GM21723 (cell line): ENCODE measurements around the gene PHC1.
"Not testable (repeated sequence)": the region's sequence is repeated elsewhere in the genome, so short reads cannot be mapped to it uniquely, and the experiment has no call there.

Source experiments
- ATAC-seq: cut with Tn5 transposase; IDR thresholded peaks from one replicate; pipeline ENCODE4 v1.9.1; 2021; ENCODE audit warnings: mild to moderate bottlenecking, moderate library complexity; ENCODE audit not compliant: unreplicated experiment

Gene PHC1

DNA sequence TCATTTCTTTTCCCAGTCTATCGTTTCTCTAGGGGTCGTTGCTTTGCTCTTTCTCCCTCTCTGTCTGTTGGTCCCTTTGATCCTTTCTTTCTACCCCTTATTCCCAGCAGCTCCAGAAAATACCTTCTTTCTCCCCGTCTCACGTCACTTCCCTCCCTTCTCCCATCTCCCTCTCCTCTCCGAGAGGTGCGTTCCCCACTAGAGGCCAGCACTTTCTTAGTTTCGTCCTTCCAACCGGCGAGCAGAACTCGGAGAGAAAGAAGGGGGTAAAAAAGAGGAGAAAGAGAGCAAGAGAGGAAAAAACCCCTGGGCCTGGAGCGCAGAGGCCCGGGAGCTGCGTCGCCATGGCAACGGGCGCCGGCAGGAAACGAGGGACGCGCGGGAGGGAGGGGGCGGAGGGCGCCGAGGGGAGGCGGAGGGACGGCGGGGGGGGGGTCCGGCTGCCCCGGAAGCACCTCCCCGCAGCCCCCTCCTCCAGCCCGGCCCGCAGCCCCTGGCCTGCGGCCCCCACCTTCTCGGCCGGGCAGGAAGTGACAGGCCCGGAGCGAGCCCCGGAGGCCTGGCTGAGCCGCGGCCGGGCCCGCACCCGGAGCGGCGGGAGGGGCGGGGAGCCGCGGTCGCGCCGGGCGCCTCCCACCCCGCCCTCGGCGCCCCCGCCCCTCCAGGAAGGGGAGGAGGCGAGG, at the start of gene PHC1:
TSS of gene PHC1 (plus strand) at position 477 of the 683 bp plus-strand sequence. CDS start 3,169 bp downstream, outside the sequence.
- ATAC-seq = peak; percentile 64

DNA sequence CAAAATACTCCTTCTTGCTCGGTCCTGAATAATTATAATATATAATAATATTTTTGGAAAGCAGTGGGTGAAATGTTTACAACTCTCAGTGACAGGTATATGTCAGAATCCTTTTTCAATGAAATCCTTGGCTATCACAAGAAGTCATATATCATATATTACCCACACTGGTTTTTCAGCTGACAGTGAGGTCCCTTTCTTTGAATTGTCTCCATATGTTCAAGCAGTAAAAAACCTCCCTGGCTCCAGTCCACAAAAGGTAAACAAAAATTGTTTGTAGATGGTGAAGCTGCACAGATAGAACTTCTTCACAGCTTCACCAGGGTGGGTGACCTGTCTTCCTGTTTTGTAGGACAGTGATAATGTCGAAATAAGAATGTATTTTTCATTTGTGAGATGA, 47.9 kb upstream of the PHC1 start:
- no peak for ATAC-seq

DNA sequence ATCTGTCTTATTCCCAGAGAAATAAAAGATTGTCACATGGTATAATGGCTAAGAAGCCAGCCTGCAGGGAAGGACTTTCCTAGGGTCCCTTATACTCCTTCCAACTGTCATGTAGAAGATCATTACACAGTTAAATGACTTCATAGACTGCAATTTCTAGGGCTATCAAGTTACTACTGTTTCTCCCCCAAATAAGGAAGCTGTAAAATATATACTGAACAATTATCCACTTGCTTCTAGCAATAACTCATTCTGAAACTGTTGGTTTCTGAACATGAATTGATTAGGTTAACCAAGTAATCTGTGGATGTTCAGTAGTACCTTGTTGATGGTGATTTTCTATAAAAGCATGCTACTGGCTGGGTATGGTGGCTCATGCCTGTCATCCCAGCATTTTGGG, 47.3 kb upstream of the PHC1 start:
- no peak for ATAC-seq

DNA sequence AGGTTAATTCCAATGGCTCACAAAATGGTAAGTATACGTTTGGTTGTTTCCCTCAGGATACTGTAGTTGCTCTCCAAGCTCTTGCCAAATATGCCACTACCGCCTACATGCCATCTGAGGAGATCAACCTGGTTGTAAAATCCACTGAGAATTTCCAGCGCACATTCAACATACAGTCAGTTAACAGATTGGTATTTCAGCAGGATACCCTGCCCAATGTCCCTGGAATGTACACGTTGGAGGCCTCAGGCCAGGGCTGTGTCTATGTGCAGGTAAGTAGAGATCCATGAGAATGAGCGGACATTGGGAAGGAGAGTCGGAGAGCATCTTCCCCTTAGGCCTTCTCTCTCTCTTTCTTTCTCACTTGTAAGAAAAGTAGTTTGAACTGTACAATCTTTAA, 46.5 kb upstream of the PHC1 start:
- no peak for ATAC-seq

DNA sequence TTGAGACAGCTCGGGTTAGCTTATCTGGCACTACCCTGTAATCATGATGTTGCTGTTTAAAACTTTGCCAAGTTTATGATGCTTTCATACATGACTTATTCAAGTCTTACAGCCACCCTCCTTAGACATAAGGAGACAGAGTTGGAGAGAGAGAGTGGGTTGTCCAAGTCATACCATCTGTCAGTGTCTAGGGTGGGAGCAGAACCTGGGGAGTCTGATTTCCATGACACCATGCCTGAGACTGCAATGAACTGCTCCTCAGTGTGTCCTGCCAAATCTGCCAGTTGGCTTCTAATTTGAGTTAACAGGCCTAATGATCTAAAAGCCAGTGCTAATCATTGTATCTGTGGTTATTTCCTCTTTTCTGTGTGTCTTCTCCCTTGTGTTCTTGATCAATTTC, 43.7 kb upstream of the PHC1 start:
- ATAC-seq = no peak

DNA sequence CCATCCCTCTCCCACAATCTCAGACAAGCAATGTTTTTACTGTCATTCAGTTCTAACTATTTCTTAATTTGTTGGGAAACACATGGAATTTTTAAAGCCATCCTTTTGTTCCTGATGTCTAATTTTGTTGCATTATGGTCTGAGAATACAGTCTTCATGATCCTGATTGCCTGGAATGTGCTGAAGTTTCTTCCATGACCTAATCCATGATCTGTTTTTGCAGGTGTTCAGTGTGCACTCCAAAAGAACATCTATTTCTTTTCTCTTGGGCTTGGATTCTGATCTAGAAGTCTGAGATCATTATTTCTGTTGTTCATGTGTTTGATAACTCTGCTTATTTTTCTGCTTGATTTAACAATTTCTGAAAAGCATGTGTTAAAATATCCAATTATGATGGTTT, 43.2 kb upstream of the PHC1 start:
- no peak for ATAC-seq

DNA sequence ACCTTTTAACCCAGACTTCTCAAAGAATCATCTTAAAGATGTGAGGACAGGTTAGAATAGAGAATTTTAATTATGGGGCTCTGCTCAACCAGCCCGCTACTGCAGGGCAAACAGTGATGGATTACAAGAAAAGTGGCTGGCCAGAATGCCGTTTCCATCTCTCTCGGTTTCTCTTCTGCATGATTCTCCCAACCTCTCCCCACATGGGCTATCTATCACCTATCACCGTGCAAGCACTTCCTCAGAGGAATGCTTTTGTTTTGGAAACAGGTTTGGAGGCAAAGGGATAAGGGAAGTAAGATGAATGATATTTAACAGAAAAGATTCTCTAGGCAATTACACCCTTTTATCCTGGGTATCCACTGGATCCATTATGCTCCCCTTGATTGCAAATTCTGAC, 37.4 kb upstream of the PHC1 start:
- no peak for ATAC-seq

DNA sequence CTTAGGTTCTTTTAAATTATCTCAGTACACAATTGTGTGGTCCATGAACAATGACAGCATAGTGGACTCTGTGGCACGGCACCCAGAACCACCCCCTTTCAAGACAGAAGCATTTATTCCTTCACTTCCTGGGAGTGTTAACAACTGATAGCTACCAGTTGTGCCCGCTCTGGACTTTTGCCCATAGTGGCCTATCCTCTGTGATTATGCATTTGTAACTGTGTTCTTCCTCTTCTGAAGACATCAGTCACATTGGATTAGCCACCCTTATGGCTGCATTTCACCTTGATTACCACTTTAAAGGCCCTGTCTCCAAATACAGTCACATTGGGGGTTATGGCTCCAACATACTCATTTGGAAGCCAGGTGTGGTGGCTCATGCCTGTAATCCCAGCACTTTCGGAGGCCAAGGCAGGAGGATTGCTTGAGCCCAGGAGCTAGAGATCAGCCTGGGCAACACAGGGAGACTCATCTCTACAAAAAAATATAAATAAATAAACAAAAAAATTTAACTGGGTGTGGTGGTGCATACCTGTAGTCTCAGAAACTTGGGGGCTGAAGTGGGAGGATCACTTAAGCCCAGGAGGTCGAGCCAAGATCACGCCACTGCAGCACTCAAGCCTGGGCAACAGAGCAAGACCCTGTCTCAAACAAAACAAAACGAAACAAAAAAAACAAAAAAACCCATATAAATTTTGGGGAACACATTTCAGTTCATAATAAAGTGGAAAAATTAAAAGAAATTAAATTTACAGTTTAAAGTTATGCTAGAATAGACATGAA, 27.6 kb upstream of the PHC1 start:
- no peak for ATAC-seq

DNA sequence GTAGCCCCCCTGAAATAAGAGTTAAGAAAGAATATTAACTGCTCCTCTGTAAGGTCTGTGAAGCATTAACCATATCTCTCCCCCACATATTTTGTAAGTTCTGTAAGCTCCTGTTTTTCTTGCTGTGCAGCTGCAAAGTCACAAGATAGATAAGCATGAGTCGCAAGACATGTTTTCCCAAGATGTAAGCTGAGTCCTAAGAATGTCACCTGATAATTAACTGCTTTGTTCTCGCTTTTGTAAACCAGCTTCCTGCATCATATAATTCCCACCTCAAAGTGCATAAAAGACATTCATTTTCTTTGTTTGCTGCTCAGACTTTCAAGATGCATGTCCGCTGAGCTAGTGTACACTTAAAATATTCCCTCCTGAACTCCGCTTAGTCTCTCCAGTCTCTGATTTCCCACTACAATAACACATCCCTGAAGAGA, 27.0 kb upstream of the PHC1 start:
- no peak for ATAC-seq

DNA sequence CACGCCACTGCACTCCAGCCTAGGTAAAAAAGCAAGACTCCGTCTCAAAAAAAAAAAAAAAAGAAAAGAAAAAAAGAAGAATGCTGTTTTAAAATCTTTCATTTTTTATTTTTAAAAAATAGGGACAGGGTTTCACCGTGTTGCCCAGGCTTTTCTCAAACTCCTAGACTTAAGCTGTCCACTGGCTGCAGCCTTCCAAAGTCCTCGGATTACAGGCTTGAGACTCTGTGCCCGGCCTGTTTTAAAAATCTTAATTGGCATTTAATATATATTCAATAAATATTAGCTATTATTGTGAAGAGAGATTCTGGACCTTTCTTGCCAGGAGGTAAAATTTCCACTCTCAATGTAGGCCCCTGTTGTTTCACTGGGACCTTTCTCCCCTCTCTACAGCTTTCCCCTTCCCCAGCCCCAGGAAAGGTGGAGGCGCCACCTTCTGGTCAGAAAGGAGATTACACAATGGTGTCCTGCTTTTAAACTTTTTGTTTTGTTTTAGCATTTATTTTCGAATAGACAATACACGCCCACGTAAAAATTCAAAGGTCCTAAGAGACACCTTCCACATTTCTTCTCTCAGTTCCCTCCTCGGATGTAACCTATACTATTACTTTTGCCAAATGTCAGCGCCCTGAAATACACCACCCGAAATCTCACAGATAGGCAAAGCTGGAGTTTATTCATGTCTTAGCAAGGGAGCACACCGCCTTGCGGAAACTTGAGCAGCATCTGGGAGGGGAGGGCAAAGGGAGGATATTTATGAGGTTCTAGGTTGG, 23.8 kb upstream of the PHC1 start:
- no peak for ATAC-seq

DNA sequence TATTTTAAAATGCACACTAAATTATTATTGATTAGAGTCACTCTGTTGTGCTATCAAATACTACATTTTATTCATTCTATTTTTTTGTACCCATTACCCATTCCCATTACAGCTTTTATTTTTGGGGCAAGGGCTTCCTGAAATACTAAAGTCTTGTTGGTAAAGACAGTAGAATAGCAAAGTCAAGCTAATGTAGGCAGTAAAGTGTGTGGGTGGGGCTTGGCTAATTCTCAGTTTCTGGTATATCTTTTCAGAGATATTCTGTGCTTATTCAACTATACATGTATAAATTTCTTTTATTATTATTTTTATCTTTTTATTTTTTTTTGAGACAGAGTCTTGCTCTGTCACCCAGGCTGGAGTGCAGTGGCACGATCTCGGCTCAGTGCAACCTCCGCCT, 22.3 kb upstream of the PHC1 start:
- ATAC-seq = no peak

DNA sequence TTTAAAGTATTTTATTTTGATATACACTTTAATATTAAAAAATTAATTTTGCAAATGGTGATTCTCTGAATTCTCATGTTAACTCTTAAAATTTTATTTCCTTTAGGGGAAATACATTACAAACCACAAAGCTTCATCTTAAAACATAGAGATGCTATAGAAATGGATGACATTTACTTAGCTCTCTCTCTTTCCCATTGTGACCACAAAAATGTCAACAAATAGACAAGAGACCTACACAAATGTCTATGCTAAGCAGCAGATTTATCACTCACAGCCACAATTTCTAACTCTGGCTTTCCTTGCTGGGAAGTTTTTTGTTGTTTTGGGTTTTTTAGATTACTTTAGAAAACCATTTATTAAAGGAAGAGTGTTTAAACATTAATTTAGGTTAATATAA, 19.9 kb upstream of the PHC1 start:
- no peak for ATAC-seq

DNA sequence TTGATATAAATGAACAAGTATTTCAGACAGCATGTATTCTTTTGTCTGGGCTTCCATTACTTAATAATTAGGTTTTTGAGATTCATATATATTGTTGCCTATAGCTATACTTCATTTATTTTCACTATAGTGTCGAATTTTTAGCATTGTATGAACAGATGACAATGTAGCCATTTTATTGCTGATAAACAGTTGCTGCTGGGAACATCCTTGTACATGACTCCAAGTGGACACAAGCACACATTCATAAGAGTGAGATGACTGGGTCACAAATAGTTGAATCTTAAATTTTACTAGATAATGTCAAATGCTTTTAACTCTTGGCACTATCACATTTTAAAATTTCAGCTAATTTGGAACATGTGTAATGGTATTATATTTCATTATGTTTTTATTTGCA, 19.3 kb upstream of the PHC1 start:
- ATAC-seq = no peak

DNA sequence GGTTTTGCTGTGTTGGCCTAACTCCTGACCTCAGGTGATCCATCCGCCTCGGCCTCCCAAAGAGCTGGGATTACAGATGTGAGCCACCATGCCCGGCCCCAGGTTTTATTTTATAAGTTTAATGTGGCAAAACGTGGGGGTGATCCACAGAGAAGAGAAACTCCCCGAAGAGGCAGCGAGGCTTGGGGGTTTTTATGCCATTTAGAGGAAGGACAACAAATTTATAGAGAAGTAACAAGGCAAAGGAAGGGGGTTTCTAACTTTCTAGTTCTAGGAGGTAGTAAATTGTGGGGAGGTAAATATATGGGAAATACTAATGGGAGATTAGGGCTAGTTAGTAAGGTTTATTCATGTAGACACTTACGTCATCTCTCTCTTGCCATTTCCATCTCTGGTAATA, 17.2 kb upstream of the PHC1 start:
- no peak for ATAC-seq

DNA sequence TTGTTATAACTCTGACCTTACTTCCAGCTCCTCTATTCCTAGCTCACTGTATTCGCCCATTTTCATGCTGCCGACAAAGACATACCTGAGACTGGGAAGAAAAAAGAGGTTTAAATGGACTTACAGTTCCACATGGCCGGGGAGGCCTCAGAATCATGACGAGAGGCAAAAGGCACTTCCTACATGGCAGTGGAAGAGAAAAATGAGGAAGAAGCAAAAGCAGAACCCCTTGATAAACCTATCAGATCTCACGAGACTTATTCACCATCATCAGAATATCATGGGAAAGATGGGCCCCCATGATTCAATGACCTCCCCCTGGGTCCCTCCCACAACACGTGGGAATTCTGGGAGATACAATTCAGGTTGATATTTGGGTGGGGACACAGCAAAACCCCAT, 14.5 kb upstream of the PHC1 start:
- no peak for ATAC-seq

DNA sequence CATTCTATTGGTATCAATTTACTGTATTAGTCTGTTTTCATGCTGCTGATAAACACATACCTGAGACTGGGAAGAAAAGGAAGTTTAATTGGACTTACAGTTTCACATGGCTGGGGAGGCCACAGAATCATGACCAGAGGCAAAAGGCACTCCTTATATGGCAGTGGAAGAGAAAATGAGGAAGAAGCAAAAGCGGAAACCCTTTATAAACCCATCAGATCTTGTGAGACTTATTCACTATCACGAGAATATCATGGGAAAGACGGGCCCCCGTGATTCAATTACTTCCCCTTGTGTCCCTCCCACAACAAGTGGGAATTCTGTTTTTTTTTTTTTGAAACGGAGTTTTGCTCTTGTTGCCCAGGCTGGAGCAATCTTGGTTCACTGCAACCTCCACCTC, 11.6 kb upstream of the PHC1 start:
- not testable (repeated sequence) for ATAC-seq

DNA sequence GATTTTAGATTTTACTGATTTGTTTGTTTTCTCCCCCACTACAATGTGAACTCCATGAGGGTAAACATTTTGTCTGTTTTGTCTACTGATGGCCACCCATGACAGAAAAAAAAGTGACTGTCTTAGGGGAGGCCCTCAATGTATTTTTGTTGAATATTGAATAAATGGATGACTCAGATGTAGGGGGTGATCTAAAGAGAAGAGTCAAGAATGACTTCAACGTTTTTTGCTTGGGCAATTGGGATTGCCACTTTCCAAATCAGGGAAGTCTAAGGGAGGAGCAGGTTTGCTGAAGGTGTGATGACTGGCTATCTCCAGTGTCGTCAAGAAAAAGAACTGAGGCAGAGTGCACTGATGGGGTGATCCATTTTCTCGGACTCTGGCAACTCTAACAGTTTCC, 10.7 kb upstream of the PHC1 start:
- ATAC-seq = no peak

DNA sequence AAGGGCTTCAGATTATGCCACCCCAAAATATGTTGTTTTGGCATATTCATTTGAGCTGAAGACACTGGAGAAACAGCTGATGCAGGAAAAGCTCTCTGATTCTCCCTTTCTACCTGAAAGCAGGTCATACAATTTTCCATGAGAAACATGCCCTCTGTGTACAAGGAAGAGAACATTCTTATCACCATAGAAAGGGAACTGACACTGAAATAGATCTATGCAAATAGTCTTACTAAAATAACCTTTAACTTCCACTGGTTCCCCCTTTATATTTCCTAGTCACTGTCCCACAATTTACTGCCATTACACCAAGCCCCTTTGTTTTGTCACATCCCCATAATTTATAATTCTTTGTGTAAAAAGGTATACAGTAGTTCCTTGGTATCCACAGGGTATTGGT, 9.6 kb upstream of the PHC1 start:
- no peak for ATAC-seq

DNA sequence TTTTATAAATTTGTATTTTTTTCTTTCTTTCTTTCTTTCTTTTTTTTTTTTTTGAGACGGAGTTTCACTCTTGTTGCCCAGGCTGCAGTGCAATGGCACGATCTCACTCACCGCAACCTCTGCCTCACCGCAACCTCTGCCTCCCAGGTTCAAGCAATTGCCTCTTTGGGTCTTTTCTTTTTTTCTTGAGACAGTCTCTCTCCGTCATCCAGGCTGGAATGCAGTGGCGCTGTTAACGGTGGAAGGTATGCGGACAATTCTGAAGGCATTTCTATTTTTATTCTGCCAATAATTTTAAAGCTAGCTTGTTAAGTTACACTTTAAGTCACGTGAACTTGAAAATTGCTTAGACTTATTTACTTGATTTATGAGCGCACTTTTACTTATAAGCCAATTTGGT, 8.8 kb upstream of the PHC1 start:
- ATAC-seq = no peak

DNA sequence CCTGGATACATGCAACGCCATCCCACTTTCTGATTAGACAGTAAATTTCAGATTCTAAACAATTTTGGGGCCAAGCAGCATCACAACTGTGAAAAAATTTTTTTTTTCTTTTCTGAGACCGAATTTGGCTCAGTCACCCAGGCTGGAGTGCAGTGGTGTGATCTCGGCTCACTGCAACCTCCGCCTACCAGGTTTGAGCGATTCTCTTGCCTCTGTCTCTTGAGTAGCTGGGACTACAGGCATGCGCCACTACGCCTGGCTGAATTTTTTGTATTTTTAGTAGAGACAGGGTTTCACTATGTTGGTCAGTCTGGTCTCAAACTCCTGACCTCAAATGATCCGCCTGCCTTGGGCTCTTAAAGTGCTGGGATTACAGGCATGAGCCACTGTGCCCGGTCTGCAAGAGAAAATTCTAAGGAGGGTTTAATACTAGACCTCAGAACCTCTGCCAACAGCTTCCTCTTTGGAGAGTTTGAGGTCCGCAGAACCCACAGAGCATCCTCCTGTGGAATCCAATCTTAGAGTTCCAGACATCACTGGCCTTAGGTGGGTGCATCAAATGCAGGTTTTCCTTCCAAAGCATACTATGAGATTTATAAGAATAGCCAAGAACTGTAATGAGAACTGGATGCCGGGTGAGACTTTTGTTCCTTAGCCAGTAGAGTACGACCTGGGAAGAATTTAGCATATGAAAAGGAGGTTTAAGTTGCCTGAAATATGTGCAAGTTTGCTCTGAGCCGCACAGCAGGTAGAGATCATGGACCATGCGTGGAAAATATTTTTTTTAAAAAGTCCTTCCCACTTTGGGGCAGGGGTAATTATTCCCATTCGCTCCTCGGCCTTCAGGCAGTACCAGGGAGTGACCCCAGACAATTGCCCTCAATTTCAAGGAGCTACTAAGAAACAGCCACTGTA, 7.8 kb upstream of the PHC1 start:
- no peak for ATAC-seq

DNA sequence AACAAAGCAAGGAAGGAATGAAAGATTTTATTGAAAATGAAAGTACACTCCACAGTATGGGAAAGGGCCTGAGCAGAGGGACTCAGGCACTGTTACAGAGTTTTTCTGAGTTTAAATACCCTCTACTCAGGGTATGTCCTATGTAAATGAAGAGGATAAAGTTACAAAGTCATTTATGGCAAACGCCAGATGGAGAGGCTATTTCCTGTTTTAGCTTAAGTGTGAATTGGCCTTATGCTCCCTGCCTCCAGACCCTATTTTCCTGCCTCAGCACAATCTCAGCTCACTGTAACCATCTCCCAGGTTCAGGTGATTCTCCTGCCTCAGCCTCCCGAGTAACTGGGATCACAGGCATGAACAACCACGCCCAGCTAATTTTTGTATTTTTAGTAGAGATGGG, 6.8 kb upstream of the PHC1 start:
- no peak for ATAC-seq
